ENCODE results near the gene FOXO1.

DNA sequence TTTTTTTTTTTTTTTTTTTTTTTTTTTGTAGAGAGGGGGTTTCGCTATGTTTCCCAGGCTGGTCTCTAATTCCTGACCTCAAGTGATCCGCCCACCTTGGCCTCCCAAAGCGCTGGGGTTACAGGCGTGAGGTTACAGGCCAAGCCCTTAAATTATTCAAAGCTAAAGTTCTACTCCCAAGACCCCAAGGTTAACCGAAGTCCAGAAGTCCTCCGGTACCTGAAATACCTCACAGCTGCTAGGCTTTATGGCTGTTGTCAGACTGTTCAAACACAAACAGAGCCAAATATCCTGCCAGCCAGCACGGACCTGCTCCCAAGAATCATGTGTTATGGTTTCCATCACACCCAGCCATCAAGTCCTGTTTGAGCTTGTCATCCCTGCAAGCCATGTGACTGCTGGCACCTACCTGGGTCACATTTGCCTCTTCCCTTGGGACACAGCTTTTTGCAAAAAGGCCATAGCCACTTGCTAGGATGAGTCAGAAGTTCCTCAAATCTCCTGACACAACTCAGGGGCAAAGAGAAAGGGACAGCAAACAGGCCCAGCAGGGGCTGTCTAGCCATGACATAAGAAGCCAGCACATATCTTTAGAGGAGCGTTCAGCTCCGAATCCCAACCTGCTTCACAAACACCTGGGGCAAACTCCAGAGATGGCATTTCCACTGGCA is 129.9 kb downstream of the FOXO1 start:
- no peak for TF ChIP-seq ZNF274 (IDR thresholded peaks at IDR 0.05; ENCODE audit: low read depth, low read length)
- no peak for TF ChIP-seq YY1 (IDR thresholded peaks at IDR 0.05; ENCODE audit: insufficient read depth, insufficient read length)
- no peak for TF ChIP-seq SUZ12 (IDR thresholded peaks at IDR 0.05; ENCODE audit: extremely low read depth, insufficient read depth, insufficient read length)
